GM04503 (cell line): ENCODE measurements around the gene C7orf57.

Source experiments
- DNase-seq: peaks from one replicate; pipeline ENCODE4 v3.0.0-alpha.2; 2012; ENCODE audit warnings: low read depth

The C7orf57 gene

GRCh38 chr7:48085433-48085791 is 50.1 kb downstream of the C7orf57 start:
- no peak for DNase-seq

GRCh38 chr7:48085942-48086341 is 50.6 kb downstream of the C7orf57 start:
- no peak for DNase-seq

- no peak for DNase-seq
These were observed 52.0 kb downstream of the C7orf57 start for GRCh38 chr7:48087349-48087748.

GRCh38 chr7:48088559-48089045 is 53.3 kb downstream of the C7orf57 start:
- peak; percentile 80 for DNase-seq

- no peak for DNase-seq
These were observed 54.0 kb downstream of the C7orf57 start, which contains the start of gene UPP1 for GRCh38 chr7:48089046-48090003. TSS of gene UPP1 (plus strand) at chr7:48089265. CDS start at chr7:48094784, 5,519 bp downstream.

- DNase-seq, result no peak
These were observed 54.9 kb downstream of the C7orf57 start for GRCh38 chr7:48090095-48090805.

DNA sequence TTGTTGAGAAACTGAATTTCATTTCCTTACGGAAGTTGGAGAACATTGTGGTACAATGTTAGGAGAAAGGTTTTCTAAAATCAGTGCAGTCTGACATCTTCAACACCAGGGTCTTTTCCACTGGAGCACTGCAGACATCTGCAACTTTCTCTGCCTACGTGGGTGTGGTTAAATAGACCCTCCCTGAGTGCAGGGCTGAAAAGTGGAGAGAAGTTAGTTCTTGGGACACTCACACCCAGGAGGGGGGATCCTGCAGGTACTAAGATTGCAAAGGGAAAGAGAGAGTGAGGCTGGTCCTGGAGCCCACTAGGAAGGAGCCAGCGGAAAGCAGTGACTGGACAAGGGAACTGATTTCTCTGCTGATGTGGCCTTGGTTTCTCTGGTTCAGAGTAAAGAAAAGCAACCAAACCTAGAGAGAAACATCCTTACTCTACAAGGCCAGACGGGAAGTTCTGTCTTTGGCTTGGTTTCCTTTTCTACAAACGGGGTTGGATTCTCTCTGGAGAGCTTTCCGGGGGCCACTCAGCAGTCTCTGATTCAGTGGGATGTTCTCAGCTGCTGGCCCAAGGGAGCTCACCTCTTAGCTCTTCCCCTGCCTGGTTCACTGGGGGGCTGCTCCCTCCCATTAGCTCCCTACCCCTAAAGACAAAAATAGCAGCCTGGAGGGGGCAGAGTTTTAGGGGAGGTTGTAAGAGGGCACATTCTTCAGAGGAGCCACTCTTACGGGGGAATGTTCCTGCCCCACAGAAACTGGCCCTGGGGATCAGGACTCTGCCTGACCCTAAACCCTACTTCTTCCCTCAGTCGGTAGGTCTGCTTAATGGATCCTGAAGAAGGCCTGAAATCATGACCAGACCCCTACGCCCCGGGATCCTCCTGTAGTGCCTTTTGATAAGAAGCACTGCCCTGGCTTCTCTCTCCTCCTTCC is 56.4 kb downstream of the C7orf57 start:
- no peak for DNase-seq

DNA sequence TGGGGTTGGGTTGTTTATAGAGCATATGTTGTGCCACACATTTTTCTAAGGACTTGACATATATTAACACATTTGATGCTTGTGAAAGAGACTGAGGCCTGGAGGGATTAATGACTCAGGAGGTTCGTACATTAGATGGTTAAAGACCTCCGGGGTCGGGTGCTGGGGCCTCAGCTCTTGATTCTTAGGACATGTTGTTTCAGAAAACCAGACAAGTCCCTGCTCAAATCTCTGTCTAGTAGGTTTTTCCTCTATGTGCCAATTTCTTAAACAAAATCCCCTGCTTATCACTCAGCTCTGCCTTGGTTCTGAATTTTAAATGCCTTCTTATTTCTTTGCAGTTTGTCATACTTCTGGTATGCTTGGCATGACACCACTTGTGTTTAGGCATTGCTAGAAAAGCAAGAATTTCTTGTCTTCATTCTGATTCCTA is 59.5 kb downstream of the C7orf57 start:
- no peak for DNase-seq

GRCh38 chr7:48096273-48096672 is 60.9 kb downstream of the C7orf57 start:
- no peak for DNase-seq

GRCh38 chr7:48097521-48098231 is 62.3 kb downstream of the C7orf57 start:
- DNase-seq, result no peak

DNA sequence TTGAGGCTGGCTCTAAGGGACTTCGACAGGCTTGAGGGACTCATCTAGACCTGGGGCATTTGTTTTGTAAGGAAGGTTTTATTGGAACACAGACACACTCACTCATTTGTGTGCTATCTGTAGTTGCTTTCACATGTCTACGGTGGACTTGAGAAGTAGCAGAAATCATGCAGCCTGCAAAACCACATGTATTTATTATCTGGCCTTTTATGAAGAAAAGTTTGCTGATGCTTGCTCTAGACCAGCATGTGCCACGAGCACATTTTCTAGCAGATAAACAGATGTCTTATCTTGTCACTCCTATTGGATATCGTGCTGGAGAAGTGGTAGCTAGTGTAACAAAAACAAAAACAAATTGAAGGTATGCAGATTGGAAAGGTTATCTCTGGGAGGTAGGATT is 63.5 kb downstream of the C7orf57 start:
- no peak for DNase-seq

GRCh38 chr7:48099781-48100180 is 64.4 kb downstream of the C7orf57 start:
- DNase-seq, result no peak

- DNase-seq, result no peak
These were observed 66.0 kb downstream of the C7orf57 start for GRCh38 chr7:48101352-48101751.

DNA sequence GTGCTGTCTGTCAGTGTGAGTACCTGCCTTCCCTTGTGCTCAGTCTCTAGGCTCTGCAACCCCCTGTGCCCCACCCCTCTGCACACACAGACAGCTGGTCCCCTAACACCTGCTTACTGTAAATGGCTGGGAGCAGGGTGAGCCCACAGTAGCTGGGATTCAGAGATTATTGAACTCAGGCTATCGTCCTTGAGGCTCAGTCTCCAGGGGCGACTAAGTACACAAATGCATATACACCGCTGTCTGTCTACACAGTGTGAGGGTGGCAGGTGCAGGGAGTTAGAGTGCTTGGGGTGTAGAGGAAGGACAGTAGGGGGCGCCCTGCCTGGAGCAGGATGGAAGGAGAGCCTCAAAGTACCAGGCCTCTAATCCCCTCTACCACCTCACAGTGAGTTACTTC is 66.6 kb downstream of the C7orf57 start:
- DNase-seq, result no peak

DNA sequence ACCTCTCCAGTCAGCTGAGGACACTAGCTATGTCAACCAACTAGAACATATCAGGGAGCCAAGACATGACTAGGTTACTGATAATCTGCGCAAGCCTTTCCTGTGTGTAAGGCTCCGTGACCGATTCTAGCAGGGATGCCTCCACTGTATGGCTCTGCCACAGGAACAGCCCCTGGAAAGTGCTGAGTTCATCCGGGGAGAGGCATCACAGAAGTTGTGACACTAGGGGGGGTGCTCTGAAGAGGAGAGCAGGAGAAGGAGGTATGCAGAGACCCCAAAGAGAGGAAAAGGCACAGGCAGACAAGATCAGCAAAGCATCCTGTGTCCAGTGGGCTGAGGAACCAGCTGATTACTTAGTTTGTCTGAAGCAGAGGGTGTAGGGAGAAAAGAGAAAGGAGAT is 67.2 kb downstream of the C7orf57 start:
- no peak for DNase-seq

GRCh38 chr7:48105045-48105444 is 69.7 kb downstream of the C7orf57 start:
- DNase-seq, result no peak

GRCh38 chr7:48106906-48107659 is 71.7 kb downstream of the C7orf57 start:
- no peak for DNase-seq

DNA sequence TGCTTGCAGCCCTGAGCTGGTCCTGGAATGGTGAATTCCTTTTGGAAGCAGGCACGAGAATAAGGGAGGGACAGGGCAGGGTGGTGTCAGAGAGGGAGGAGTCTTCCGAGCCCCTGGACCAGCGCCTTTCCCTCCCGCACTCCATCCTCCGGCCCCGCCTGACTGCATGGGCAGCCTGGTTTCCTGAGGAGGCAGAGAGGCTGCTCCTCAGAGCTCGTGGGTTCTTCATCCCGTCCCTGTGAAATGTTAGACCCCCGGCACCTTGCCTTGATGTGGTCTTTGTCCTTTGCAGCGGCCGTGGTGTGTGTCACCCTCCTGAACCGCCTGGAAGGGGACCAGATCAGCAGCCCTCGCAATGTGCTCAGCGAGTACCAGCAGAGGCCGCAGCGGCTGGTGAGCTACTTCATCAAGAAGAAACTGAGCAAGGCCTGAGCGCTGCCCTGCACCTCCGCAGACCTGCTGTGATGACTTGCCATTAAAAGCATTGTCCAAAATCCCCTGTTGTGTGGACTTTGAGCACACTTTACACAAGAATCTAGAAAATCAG is 72.7 kb downstream of the C7orf57 start:
- no peak for DNase-seq

DNA sequence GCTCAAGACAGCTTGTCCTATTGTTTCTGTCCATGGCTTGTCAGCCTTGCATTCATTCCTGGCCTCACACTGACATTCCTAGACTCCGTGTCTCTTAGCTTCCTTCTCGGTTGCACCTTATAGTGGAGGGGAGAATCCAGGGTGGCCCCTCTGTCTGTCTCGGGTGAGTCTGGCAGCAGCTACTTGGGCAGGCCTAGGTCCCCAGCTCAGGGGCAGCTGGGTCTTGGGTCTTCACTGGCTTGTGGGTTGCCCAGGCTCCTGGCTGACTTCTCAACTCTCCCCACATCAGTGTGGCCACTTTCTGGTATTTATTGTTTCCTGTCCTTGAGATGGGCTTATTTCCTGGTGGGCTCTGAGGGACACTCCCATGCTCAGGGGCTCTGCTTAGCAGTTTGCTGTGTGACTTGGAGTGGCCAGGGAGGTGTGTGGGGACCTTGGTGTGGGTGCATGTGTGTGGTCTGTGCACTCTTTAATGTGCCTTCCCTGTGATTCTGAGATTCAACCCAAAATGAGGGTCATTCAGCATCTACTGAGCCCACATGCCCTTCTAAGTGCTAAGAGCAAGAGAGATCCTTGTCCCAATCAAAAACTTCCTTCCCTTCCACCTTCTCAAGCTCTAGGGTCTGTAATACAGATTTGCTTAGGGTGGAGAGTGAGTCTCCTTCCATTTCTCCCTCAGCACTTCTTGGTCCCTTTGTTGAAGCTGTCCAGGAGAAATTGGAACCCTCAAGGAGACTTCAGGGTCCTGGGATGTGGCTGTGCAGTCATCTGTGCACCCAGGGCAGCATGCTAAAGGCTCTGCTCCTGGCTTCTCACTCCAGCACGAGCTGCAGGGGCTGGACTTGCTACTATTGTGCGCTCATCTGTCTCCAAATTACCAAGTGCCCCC is 73.9 kb downstream of the C7orf57 start:
- DNase-seq, result no peak
